ENCODE data around the gene PRSS12. TPM values are rescaled to one million over a fixed set of nuclear protein-coding genes. Genes with fewer than 3 reads are reported as not detected.

PRSS12 gene
- total and polyA plus RNA-seq, 2 experiments from 2014 or later, result 5.5 to 12.9 TPM

- Mint-ChIP-seq H3K9me3 (no peaks in the 10 kb centered on the region), H3K4me1 (peaks cover 26% of the 10 kb centered on the region), H3K4me3 (no peak overlapping the region), H3K36me3 (ENCODE audit: low read depth) (no peaks in the 10 kb centered on the region), H3K27ac (no peak overlapping the region), H3K27me3 (ENCODE audit: insufficient read depth, low read depth, poor library complexity) (peaks cover 4% of the 10 kb centered on the region)
- Histone ChIP-seq H3K4me2 (no peak overlapping the region), H3K36me3 (ENCODE audit: insufficient read depth) (no peaks in the 10 kb centered on the region), H2AFZ (no peak overlapping the region), H3K4me1 (ENCODE audit: insufficient read depth) (peaks cover 24% of the 10 kb centered on the region), H3F3A (replicated peaks; ENCODE audit: low read depth) (no peaks in the 10 kb centered on the region), H3K27me3 (ENCODE audit: insufficient read depth) (no peaks in the 10 kb centered on the region), H4K20me1 (replicated peaks; ENCODE audit: insufficient read depth) (no peaks in the 10 kb centered on the region), H3K4me3 (no peak overlapping the region), H3K27ac (ENCODE audit: low read depth) (no peak overlapping the region), H3K9me2 (ENCODE audit: insufficient read depth) (no peaks in the 10 kb centered on the region), H3K79me2 (replicated peaks; ENCODE audit: insufficient read depth) (no peaks in the 10 kb centered on the region)
- TF ChIP-seq REST (IDR thresholded peaks at IDR 0.05; ENCODE audit: unreplicated experiment) (no peak), JUNB (IDR thresholded peaks at IDR 0.05; ENCODE audit: unreplicated experiment) (no peak), ZNF462 (CRISPR knock-in tag; IDR thresholded peaks at IDR 0.05) (no peak), ETS1 (IDR thresholded peaks at IDR 0.05) (no peak), NANOG (IDR thresholded peaks at IDR 0.05; ENCODE audit: borderline replicate concordance) (no peak), EZH2 (IDR thresholded peaks at IDR 0.05; ENCODE audit: low read depth, unreplicated experiment) (no peak)
- DNase-seq (ENCODE audit: low spot score) (no peak), ATAC-seq (no peak)
Measured at GRCh38 chr4:118327554-118328241, 25.1 kb downstream of the PRSS12 start.

Data from GM23338 (cell line).